IMR-90 (cell line): ENCODE measurements around the gene CUX1. TPM values are rescaled to one million over a fixed set of nuclear protein-coding genes. Genes with fewer than 3 reads are reported as not detected.

ENCODE experiments used
- ATAC-seq: fragments of 200-7000 bp; cut with Tn5 transposase; 2 replicates; pipeline ENCODE4 v1.9.1; 2020; ENCODE audit warnings: low read depth, mild to moderate bottlenecking, moderate library complexity
- BruUV-seq: library from RNA; stranded (reverse); fragments of 400-500 nt; replicated peaks from 2 replicates; lab custom pipeline; 2021; lab: Mats Ljungman, UMichigan
- CTCF ChIA-PET: fragments of 300-600 bp; formaldehyde crosslinking; extraction: SDS; loops from one replicate; lab custom pipeline; 2021; ENCODE audit warnings: antibody characterized with exemption; lab: Yijun Ruan, JAX
- POLR2A ChIA-PET: fragments of 300-600 bp; sonication (Branson Sonifier 250); formaldehyde crosslinking; loops from one replicate; lab custom pipeline; 2022; ENCODE audit warnings: antibody characterized with exemption; ENCODE audit not compliant: unreplicated experiment; lab: Charles Lee
- DNase-seq: peaks from one replicate; pipeline ENCODE4 v3.0.0; 2013
- H2AFZ ChIP-seq: replicated peaks from 2 replicates; pipeline ENCODE3; 2013; ENCODE audit warnings: low read length, mild to moderate bottlenecking; ENCODE audit not compliant: poor library complexity
- H2AK5ac ChIP-seq: 2 replicates; pipeline ENCODE4 v1.6.1; 2013; ENCODE audit warnings: low read depth, low read length, inconsistent platforms
- H2AK9ac ChIP-seq: replicated peaks from 2 replicates; pipeline ENCODE3; 2013; ENCODE audit warnings: mild to moderate bottlenecking, low read depth, low read length, moderate library complexity; ENCODE audit not compliant: poor library complexity
- H2BK120ac ChIP-seq: 2 replicates; pipeline ENCODE4 v1.6.1; 2013; ENCODE audit warnings: low read depth, low read length, inconsistent platforms
- H2BK15ac ChIP-seq: 3 replicates; pipeline ENCODE4 v1.6.1; 2013; ENCODE audit warnings: low read depth, low read length, inconsistent platforms
- H2BK20ac ChIP-seq: 2 replicates; pipeline ENCODE4 v1.6.1; 2013; ENCODE audit warnings: low read depth, mild to moderate bottlenecking, inconsistent platforms, low read length, moderate library complexity
- H2BK5ac ChIP-seq: 2 replicates; pipeline ENCODE4 v1.6.1; 2013; ENCODE audit warnings: mild to moderate bottlenecking, low read depth, low read length, inconsistent platforms; ENCODE audit not compliant: poor library complexity, severe bottlenecking
- H3K14ac ChIP-seq: replicated peaks from 2 replicates; pipeline ENCODE4 v1.6.1; 2013; ENCODE audit warnings: low read depth, low read length, inconsistent platforms
- H3K18ac ChIP-seq: 2 replicates; pipeline ENCODE4 v1.6.1; 2013; ENCODE audit warnings: low read depth, low read length, control low read depth
- H3K23ac ChIP-seq: 2 replicates; pipeline ENCODE4 v1.6.1; 2013; ENCODE audit warnings: low read depth, low read length, inconsistent platforms
- H3K27ac ChIP-seq: 2 replicates; pipeline ENCODE4 v1.5.1; 2013; ENCODE audit warnings: mild to moderate bottlenecking, control low read depth, low read length; ENCODE audit not compliant: insufficient read depth
- H3K27me3 ChIP-seq: 2 replicates; pipeline ENCODE4 v1.6.1; 2013; ENCODE audit warnings: low read length; ENCODE audit not compliant: control insufficient read depth, insufficient read depth
- H3K36me3 ChIP-seq: 2 replicates; pipeline ENCODE4 v1.6.1; 2013; ENCODE audit warnings: low read length, mixed read lengths; ENCODE audit not compliant: control insufficient read depth, insufficient read depth
- H3K4ac ChIP-seq: 2 replicates; pipeline ENCODE4 v1.6.1; 2013; ENCODE audit warnings: low read depth, low read length, inconsistent platforms
- H3K4me1 ChIP-seq: 2 replicates; pipeline ENCODE4 v1.6.1; 2013; ENCODE audit warnings: low read length, mixed read lengths; ENCODE audit not compliant: control insufficient read depth, insufficient read depth
- H3K4me2 ChIP-seq: 2 replicates; pipeline ENCODE4 v1.6.1; 2013; ENCODE audit warnings: low read depth, mild to moderate bottlenecking, control low read depth, low read length, moderate library complexity
- H3K4me3 ChIP-seq: 2 replicates; pipeline ENCODE4 v1.5.1; 2013; ENCODE audit warnings: low read depth, mild to moderate bottlenecking, control low read depth, low read length, moderate library complexity; ENCODE audit not compliant: insufficient read depth
- H3K56ac ChIP-seq: 2 replicates; pipeline ENCODE4 v1.6.1; 2013; ENCODE audit warnings: low read length, inconsistent platforms; ENCODE audit not compliant: insufficient read depth; ENCODE audit errors: extremely low read depth
- H3K79me1 ChIP-seq, 2 experiments: 2 replicates each; pipeline ENCODE4 v1.6.1; 2013; ENCODE audit warnings: low read length in 2 of 2, inconsistent platforms in 1 of 2, low read depth in 1 of 2
- H3K9ac ChIP-seq: 2 replicates; pipeline ENCODE4 v1.6.1; 2013; ENCODE audit warnings: low read depth, low read length, control low read depth
- H3K9me1 ChIP-seq: 2 replicates; pipeline ENCODE4 v1.6.1; 2013; ENCODE audit warnings: low read length, inconsistent platforms; ENCODE audit not compliant: insufficient read depth
- H3K9me3 ChIP-seq: 2 replicates; pipeline ENCODE4 v1.6.1; 2013; ENCODE audit warnings: low read length; ENCODE audit not compliant: control insufficient read depth, insufficient read depth
- H4K20me1 ChIP-seq: 2 replicates; pipeline ENCODE4 v1.6.1; 2013; ENCODE audit warnings: low read length, inconsistent platforms; ENCODE audit not compliant: insufficient read depth
- H4K5ac ChIP-seq: 2 replicates; pipeline ENCODE4 v1.6.1; 2013; ENCODE audit warnings: mild to moderate bottlenecking, low read depth, low read length, control low read depth
- H4K8ac ChIP-seq, 2 experiments: 2 replicates each; pipeline ENCODE4 v1.6.1; 2013; ENCODE audit warnings: low read depth in 2 of 2, low read length in 2 of 2, control low read depth in 1 of 2, inconsistent platforms in 1 of 2
- H4K91ac ChIP-seq: 2 replicates; pipeline ENCODE4 v1.6.1; 2013; ENCODE audit warnings: low read depth, low read length, inconsistent platforms; ENCODE audit not compliant: insufficient read depth
- RAD21 ChIP-seq: IDR thresholded peaks from 2 replicates; pipeline ENCODE4 v1.6.1; 2012; ENCODE audit warnings: low read length, improper control_type of control experiment
- WGBS, 2 experiments: methylation state at CpG; one replicate each; pipeline versions ENCODE4 v1.1.5 to v1.1.7; 2013; ENCODE audit warnings: missing lambda C conversion rate in 2 of 2; ENCODE audit not compliant: insufficient read length in 1 of 2; ENCODE audit errors: extremely low coverage in 2 of 2; 5-methylcytosine and 5-hydroxymethylcytosine counted together
- dilution Hi-C: fragments of 300-500 bp; cut with HindIII; formaldehyde crosslinking; loops from one replicate; pipeline ENCODE4 v1.14.3; 2018; ENCODE audit warnings: low sequenced_read_pairs; ENCODE audit not compliant: unreplicated experiment
- in situ Hi-C: fragments of 300-500 bp; cut with MboI; formaldehyde crosslinking; loops from 3 replicates; pipeline ENCODE4 v1.14.3; 2019; ENCODE audit warnings: low sequenced_read_pairs, inconsistent platforms, mixed read lengths
- intact Hi-C: fragments of 100-400 bp; cut with micrococcal nuclease; formaldehyde crosslinking; loops from 2 replicates; pipeline ENCODE4 v1.10.0; 2022
- polyA plus RNA-seq, 3 experiments: library from polyadenylated mRNA; depleted of rRNA; stranded (reverse); fragments of >200 nt; gene quantifications; 2 replicates each; pipeline ENCODE4 v1.2.3, GENCODE V29; 2012; ENCODE audit warnings: low replicate concordance in 1 of 3
- total RNA-seq: library from RNA; depleted of rRNA; stranded (reverse); fragments of >200 nt; gene quantifications from 2 replicates; pipeline ENCODE4 v1.2.3, GENCODE V29; 2012

Gene CUX1
- total and polyA plus RNA-seq, 2 of the 4 experiments (the other 2 are of a cell fraction), result 19.7 to 46.4 TPM

DNA sequence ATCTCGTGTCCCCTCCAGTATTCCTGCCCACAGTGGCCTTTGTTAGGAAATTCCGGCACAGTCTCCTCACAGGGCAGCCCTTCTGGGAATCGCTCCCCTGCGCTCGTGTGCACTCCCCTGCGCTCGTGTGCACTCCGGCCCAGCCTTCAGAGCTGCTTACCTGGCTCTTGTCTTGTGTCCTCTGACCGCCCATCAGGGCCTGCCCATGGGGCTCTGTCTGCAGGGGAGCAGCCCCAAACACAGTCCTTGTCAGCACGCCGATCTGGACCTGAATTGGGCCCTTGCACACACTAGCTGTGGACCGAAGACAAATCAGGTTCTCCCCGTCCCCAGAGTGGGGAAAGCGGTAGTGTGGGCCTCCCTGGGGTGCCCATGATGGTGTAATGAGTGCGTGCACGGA is 179.4 kb downstream of the CUX1 start:
- H2BK120ac ChIP-seq, result no peak overlapping the region
- no peak for DNase-seq
- no peak overlapping the region for H4K5ac ChIP-seq
- no peak overlapping the region for H3K27ac ChIP-seq
- ChIA-PET POLR2A (no interaction called here), CTCF (no interaction called here)
- 90% methylated on average over 15 of the region's 16 CpGs; no CpG with 5 or more reads in 1 of the 2 experiments for WGBS, 2 experiments
- no peak for TF ChIP-seq RAD21
- no peak overlapping the region for H3K4me3 ChIP-seq
- intact Hi-C loops (no loop called here), in situ Hi-C loops (no loop called here), dilution Hi-C loops (no loop called here)
- no peaks in the 10 kb centered on the region for H3K9me3 ChIP-seq
- H3K18ac ChIP-seq, result no peak overlapping the region
- no peak overlapping the region for H3K9ac ChIP-seq
- H4K91ac ChIP-seq, result no peak overlapping the region
- H3K79me1 ChIP-seq, result peaks cover 23 to 48% of the 10 kb centered on the region in 2 experiments
- no peak overlapping the region for H4K8ac ChIP-seq
- ATAC-seq, result no peak
- no peak overlapping the region for H3K14ac ChIP-seq
- no peak overlapping the region for H3K56ac ChIP-seq
- H2AFZ ChIP-seq, result no peak overlapping the region
- H3K4me2 ChIP-seq, result no peak overlapping the region
- no peak overlapping the region for H2BK20ac ChIP-seq
- H3K4ac ChIP-seq, result no peak overlapping the region
- no peaks in the 10 kb centered on the region for H3K4me1 ChIP-seq
- peaks cover 15% of the 10 kb centered on the region for H4K20me1 ChIP-seq
- H2AK9ac ChIP-seq, result no peak overlapping the region
- H3K36me3 ChIP-seq, result no peaks in the 10 kb centered on the region
- no peak overlapping the region for H3K23ac ChIP-seq
- no peak overlapping the region for H2AK5ac ChIP-seq
- no TSS peak for BruUV-seq
- H2BK15ac ChIP-seq, result no peak overlapping the region
- H3K27me3 ChIP-seq, result no peaks in the 10 kb centered on the region
- H2BK5ac ChIP-seq, result no peak overlapping the region
- peaks cover 11% of the 10 kb centered on the region; the same call in 1 of the 2 replicates for H3K9me1 ChIP-seq
